GM21717 (cell line): ENCODE data around the gene ANK3.
"Not testable (repeated sequence)": the region's sequence is repeated elsewhere in the genome, so short reads cannot be mapped to it uniquely, and the experiment has no call there.

Experiments used
- ATAC-seq: cut with Tn5 transposase; IDR thresholded peaks from one replicate; pipeline ENCODE4 v1.9.1; 2021; ENCODE audit warnings: mild to moderate bottlenecking, moderate library complexity; ENCODE audit not compliant: unreplicated experiment

The ANK3 gene

DNA sequence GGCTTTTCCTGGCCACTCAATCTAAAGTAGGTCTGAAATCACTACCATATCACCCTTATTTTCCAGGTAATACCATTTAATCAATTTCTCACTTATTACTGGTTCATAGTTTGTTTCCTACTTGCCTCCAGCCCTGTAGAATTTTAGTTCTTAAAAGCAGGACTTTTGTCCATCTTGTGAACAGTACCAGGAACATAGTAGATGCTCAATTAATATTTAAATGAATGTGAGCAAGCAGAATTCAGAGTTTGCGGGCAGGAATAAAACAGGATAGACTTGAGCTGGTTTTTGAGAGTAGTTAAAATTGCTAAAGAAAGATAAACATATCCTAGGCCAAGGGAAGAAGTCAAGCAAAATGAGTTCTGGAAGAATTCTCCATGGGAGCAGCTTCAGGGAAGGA, 77.9 kb downstream of the ANK3 start:
- ATAC-seq = no peak

DNA sequence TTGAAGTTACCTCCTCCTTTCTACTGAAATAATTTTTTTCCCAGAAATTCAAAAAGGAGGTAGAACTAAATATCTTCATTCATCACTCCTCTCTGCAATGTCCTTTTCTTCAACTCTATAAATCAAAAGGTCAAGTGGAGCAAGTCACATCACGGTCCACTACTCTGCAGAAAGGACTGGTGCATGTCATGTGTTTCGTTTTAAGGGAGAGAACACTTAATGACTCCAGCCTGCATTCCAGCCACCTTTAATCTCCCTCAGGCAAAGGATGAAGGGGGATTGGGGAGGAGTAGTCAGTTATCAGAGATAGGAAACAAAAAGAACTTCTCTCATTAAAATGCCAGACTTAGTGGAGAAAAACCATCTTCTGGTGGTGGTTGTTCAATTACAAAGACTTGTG, 78.9 kb downstream of the ANK3 start:
- ATAC-seq = no peak

DNA sequence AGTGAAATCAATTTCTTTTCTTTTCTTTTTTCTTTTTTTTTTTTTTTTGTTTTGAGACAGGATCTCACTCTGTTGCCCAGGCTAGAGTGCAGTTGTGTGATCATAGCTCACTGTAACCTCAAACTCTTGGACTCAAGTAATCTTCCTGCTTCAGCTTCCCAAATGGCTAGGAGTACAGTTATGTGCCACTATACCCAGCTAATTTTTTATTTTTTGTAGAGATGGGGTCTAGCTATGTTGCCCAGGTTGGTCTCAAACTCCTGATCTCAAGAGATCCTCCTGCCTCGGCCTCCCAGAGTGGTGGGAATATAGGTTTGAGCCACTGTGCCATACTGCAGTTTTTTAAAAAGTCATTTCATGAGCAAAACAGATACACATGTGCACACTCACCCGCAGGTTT, 79.8 kb downstream of the ANK3 start:
- ATAC-seq = no peak

DNA sequence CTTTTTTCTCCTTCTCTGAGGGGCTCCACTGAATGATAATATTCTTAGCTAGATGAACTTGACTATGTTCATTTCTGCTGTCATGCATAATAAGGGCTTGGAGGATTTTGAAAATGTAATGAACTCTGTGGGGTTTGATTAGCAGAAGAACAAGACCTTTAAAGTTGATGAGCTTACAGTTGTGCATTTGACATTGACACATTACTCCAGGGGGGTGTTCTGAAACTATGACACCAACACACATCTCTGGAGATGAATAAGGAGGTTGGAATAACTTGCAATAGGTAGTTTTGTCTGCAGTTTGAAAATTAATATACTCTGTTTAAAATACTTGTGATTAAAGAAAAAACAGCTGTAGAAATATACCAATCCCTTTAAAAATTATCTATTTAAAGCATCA, 80.3 kb downstream of the ANK3 start:
- ATAC-seq = no peak

DNA sequence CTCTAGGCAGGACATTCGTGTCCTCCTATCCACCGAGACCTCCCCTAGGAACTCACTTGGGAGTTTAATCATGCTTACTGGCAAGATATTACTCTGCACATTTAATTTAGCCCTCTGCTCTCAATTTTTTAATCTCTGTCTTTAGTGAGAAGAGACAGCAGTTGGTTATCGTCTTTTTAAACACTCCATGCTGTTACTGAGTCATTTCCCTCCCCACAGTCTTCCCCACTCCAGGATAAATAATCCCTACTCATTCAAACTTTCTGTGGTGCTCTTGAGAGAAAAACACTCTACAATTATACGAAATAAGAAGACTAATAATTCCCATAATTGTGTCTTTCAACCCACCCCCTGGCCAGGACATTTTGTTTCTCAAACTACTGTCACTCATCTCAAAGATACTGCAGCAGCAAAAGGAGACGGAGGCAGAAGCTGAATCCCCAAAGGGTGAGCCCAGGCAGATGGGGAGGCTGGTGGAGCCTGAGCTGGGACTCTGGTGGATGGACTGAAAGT, 84.2 kb downstream of the ANK3 start:
- ATAC-seq = no peak

DNA sequence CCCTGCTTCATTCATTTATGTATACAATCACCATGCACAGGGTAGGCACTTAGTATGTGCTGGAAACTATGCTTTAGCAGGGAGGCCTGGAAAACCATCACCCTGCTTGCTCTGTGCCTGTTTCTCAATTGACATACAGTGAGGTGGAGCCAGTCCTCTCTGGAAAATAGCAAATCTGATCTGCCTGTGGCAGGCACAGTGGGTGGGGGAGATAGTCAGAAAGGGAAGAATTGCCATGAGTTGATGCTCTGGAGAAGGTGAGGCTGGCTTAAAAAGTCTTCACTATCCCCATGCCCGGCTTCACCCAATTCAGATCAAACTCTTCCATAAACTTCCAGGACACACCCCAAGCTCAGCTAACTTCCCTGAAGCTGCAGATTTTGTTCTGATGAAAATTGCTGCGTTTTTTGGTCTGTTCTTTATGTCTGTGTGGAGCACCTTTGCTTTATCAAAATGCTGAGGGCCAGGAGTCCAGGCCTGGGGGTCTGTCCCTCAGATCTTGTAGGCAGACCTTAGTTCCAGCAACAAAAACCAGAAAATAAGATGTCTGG, 84.8 kb downstream of the ANK3 start:
- no peak for ATAC-seq

DNA sequence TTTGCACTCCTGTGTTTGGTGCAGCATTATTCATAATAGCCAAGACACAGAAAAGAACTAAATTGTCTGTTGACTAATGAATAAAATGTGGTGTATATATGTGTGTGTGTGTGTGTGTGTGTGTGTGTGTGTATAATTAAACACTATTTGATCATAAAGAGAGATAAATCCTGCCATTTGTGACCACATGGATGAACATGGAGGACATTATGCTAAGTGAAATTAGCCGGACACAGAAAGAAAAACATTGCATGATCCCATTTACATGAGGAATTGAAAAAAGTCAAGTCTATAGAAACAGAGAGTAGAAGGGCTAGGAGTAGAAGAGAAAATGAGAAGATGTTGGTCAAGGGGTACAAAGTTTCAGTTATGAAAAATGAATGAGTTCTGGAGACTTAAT, 85.9 kb downstream of the ANK3 start:
- no peak for ATAC-seq

DNA sequence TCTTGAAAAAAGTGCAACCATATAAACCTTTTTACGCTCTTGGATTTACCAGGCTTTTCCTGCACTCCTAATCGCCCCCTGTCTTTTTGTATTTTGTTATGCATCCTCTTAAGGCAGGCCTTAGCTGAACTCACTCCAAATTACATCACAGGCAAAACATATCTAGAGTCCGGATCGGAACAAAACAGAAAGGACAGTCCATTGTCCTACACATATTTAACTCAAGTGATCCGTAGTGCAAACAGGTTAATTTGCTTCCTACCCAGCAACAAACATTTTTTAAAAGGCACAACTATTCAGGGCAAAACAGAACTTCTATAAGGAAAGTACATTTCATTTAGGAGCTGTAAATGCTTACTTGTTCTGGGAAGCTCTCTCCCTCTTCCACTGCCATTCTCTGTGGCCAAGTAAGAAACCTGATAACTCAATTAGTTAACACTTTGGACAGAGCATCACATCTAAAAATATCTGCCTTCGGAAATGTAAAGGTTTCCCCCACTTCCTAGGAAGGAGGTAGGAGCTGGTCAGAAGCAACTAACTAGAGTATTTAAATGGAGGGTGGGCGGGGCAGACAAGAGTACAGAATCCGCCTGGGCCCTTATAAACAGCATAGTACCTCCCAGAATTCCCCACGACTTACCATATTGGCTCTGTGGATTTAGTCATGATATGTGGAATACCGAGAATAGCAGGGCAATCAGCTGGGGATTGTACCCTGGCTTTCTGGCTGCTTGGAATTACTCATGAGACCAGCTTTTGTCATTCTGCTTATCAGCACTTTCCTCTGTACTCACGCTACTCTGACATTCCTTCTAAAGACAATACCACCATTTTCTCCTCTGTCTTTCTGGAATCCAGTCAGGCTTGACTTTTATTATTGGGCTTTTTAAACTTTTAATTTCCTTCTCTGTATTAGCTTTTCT, 89.5 kb downstream of the ANK3 start:
- ATAC-seq = no peak

DNA sequence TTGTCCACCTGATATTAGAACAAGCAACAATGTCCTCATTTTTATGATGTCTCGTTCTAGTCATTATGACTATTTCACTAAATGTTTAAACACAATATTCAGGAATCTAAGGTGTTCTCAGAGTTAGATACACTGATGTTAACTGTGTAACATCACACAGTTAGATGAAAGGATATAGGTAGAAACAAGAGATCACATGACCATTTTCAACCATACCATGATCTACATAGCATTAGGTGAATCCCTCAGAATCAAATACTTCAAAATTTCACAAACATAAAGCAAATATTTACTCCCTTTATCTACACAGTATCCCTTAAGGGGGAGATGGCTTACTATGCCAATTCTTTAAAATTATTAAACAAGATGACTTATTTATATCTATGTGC, 90.3 kb downstream of the ANK3 start:
- ATAC-seq = no peak

DNA sequence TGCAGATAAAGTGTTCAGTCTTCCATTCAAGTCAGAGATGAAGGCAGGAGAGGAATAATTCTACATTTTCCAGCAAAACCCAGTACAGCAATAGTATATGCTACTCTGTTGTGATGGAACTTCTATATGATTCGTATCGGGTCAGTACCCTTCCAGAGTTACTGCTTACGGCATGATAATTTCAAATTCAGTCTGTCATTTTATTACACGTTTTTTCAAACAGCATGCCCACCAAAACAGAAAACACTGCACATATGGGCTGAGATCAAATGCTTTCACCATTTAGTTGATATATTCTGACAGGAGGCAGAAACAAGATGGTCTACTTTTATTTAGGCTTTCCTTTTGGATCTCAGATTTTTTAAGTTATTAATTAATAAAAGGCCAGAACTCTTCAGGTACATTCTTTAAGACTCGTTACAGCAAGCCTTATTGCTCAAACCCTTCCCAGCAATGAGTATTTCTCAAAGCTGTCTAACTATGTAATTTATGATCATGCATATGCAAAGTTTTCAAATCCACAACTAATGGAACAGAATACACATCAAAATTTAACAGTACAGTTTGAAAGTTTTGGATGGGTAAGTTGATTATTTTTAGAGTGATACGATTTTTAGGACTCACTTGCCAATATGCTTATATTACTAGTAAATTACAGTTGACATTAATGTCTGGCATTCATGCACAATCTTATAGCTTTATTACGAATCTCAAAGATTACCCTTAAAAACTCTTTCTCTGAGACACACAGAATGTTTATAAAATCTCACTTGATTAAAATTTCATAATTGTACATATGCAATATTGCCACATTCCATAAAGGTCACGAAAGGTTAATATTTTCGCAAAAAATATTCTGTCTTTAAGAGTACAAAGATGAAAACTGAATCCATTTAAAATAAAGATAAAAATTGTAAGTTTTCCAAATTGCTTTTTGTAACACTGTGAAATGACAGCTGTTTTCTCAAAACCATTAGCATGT, 91.0 kb downstream of the ANK3 start:
- no peak for ATAC-seq

DNA sequence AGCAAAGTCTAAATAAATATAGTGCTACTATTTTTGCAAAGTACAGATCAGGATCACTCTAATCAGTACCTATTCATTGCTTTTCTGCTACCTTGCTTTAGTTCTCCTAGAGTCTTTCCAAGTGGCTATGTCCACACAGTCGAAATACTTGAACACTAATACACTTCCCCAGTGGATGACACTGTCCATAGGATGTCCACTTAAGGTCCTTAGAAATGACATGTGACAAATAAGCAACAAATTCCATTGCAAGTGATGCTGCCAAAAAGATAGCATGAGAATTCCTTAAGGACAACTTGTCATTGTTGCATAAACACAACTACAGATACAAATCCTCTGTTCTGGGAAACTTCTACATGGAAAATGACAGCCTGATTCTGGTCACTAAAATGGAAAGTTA, 93.6 kb downstream of the ANK3 start:
- ATAC-seq = no peak

DNA sequence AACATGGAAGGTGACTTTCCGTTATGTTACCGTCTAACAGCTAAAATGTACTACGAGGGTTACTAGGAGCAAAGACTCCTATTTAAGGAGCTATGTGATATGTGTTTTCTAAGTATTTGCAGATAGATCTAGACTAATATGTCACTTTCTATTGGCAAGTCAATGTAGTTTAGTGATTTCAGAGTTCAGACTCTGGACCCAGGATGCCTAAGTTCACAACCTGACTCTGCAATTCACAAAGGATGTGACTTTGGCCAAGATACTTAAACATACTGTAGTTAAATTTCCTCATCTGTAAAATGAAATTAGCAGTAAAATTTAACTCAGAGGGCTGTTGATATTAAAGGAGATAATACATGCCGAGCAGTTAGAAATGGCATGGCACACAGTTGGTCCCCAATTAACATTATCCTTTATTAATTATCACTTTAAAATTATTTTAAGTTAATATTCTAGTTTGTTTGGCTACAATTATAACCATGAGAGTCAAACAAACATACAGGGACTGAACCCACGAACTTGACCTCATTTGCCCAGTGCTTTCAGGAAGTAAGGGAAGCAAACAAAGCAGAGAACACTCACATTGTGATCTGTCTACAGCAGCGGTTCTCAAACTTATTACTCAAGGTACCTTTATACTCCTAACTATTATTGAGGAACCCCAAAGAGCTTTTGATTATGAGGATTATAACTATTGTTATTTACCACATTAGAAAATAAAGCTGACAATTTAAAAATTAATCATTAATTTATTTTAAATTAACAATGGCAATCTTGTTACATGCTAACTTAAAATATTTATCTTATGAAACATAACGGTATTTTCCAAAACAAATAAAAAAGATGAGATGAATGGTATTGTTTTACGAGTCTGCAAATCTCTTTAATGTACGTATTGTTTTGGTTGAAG, 94.4 kb downstream of the ANK3 start:
- ATAC-seq = no peak

DNA sequence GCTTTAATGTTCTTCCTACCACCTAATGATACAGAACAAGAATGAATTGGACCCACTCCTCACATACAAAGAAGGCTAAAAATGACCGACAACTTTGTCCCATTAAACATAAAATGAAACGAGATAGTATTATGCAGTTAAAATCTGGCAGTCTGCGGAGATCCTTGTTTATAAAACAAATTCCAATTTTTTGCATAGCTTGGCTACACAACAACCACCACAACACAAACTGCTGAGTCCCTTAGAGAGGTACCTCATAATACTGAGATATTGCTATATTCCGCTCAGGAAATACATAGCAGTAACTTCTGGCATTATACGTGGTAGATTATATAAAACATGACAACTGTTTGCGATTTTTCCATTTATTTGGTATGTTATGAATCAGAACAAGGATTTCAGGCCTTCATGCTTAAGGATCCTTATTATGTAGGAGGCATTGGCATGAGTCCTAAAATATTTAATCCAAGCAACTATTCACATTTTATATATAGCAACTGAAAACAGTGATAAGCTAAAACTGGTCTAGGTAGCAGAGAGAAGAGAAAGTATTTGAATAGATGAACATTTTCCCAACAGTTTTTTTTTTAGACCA, 96.0 kb downstream of the ANK3 start:
- ATAC-seq = no peak

DNA sequence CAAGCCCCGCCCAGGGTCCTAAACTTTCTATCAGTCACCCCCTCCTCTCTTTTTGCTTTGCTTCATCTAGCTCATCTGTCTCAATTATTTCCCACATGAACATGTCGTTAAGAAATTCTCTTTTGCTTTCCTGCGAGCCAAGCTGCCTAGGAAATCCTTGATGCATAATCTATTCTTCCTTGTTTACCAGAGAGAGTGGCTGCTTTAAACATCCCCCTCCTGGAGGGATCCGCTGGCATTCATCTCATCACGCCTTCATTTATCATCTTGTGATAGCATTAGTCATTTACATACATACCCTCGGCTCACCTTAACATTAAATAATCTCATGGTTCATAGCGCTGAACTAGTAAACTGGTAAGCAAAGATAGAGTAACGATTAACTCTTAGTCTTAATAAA, 96.7 kb downstream of the ANK3 start:
- ATAC-seq = no peak

DNA sequence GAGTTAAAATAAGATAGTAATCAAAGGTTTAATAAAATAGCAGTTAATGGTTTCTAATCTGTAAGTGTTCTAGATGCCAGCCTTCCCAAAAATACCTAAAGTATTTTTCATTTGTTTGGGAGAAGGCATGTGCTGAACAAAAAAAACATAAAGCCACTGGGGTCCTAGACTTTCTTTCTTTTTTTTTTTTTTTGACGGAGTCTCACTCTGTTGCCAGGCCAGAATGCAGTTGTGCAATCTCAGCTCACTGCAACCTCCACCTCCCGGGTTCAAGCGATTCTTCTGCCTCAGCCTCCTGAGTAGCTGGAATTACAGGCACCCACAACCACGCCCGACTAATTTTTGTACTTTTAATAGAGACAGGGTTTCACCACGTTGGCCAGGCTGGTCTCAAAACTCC, 97.1 kb downstream of the ANK3 start:
- not testable (repeated sequence) for ATAC-seq

DNA sequence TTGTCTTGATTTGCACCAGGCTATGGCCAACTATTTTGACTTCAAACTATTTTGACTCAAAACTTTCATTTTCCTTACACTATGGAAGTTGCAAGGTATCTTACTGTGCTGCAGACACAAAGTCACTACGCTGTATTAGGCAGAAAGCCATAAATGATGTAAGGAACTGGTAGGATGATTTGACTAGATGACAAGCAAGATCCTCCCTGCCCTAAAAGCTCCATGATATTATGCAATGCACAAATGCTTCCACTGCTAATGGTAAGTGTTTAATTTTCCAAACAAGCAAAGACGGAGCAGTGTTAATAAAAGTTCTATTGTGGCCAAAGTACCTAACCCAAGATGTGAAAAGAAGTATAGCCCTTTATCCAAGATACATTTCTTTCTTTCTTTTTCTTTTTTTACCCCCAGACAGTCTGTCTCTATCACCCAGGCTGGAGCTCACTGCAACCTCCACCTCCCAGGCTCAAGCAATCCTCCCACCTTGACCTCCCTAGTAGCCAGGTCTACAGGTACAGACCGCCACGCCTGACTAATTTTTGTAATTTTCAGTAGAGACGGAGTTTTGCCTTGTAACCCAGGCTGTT, 98.2 kb downstream of the ANK3 start:
- no peak for ATAC-seq

DNA sequence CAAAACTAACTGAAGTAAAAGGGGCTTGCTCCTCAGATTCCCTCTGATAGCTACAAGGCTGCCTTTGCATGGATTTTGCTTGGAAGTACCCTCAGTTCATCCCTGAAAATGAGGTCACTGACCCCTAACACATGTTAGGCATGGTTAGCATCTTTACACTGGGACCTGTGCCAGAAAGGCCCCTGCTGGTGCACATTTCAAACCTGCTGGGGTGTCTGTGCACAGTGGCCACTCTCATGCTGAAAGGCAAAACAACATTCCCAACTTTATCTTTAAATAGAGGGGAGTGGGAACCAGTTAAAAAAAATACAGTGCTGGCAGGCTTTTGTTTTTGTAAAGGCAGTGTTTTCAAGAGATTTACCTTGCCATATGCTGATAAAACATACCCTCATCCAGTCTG, 99.1 kb downstream of the ANK3 start:
- no peak for ATAC-seq

DNA sequence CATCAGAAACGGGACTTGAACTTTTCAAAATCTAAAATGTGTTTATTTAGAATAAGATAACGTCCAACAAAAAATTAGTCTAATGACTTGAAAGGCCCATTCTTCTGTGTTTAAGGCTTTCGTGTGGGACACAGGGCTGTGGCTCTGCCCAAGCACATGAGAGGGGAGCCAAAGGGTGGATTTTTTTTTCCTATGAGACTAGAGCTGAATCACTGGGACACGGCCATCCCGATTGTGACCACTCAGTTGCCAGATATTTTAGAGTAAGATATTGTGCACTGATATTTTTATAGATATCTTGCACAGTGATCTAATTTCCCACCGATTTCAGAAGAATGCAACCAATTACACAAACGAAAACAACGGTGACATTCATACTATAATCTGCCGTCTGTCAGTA, 99.9 kb downstream of the ANK3 start:
- no peak for ATAC-seq

DNA sequence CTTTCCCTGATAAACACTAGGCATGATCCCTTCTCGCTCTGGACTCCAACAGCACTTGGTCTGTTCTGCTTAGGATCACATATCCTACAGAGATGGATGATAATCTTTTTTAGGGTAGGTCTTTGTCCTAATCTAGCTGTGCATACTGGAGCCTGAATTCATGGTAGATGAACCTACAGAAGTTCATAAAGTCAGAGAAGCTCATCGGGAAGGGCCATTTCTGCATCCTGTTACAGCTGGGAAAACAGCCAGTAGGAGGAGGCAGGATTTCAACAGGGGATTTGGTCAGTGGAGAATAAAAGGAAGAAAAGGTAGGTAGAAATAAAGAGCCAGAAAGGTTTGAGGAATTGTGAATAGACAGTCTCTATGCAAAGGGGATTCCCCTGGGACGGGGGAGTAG, 101.4 kb downstream of the ANK3 start:
- ATAC-seq = no peak

DNA sequence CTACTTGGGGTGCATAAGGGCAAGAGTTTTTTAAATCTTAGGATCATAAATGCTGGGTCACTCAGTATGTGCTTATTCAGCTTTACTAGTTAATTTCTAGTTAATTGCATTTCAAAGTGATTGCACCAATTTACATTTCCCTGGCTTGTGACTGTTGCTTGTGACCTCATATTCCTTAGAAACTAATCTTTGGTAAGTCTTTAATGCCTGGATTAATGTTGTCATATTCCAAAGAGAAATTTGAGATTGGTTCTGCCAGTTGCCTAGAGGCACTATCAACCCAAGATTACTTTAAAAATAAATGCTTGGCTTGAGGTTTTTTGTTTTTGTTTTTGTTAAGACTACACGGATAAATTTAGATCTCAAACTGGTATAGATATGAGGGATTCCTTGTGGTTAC, 103.1 kb downstream of the ANK3 start:
- ATAC-seq = no peak
